Measurements from ENCODE around the gene POLG2.

POLG2 gene

GRCh38 chr17:64496786-64497564, at the start of gene POLG2:
POLG2 (minus strand) TSS chr17:64497054; CDS start chr17:64496968, 86 bp downstream.
- peaks cover 89% of the 10 kb centered on the region for H3K4me1 Mint-ChIP-seq
- H3K4me3 Mint-ChIP-seq, result peak within 1 kb of the TSS; percentile 99
- peak within 1 kb of the TSS; percentile 98 for H3K27ac Mint-ChIP-seq
- peaks cover 38% of the 10 kb centered on the region for H3K36me3 Mint-ChIP-seq
- H3K27me3 Mint-ChIP-seq, result no peaks in the 10 kb centered on the region
- H3K9me3 Mint-ChIP-seq, result no peaks in the 10 kb centered on the region

GRCh38 chr17:64544742-64545141, 47.9 kb upstream of the POLG2 start:
- no peaks in the 10 kb centered on the region for H3K27me3 Mint-ChIP-seq
- no peak overlapping the region for H3K27ac Mint-ChIP-seq
- H3K4me3 Mint-ChIP-seq, result no peak overlapping the region
- no peaks in the 10 kb centered on the region for H3K9me3 Mint-ChIP-seq
- H3K36me3 Mint-ChIP-seq, result peaks cover 6% of the 10 kb centered on the region
- no peaks in the 10 kb centered on the region for H3K4me1 Mint-ChIP-seq

- H3K36me3 Mint-ChIP-seq, result peaks cover 9% of the 10 kb centered on the region
- H3K27me3 Mint-ChIP-seq, result no peaks in the 10 kb centered on the region
- no peaks in the 10 kb centered on the region for H3K4me1 Mint-ChIP-seq
- H3K27ac Mint-ChIP-seq, result no peak overlapping the region
- no peak overlapping the region for H3K4me3 Mint-ChIP-seq
- H3K9me3 Mint-ChIP-seq, result no peaks in the 10 kb centered on the region
These were observed 43.4 kb upstream of the POLG2 start for GRCh38 chr17:64540118-64540776.

GRCh38 chr17:64538508-64539130, 41.8 kb upstream of the POLG2 start:
- Mint-ChIP-seq H3K9me3 (no peaks in the 10 kb centered on the region), H3K27me3 (no peaks in the 10 kb centered on the region), H3K36me3 (peaks cover 11% of the 10 kb centered on the region), H3K4me1 (no peaks in the 10 kb centered on the region), H3K4me3 (no peak overlapping the region), H3K27ac (peak overlapping the region; percentile 63)

GRCh38 chr17:64537488-64537887, 40.6 kb upstream of the POLG2 start:
- peak overlapping the region; percentile 71 for H3K27ac Mint-ChIP-seq
- peaks cover 13% of the 10 kb centered on the region for H3K36me3 Mint-ChIP-seq
- no peaks in the 10 kb centered on the region for H3K27me3 Mint-ChIP-seq
- H3K4me3 Mint-ChIP-seq, result no peak overlapping the region
- no peaks in the 10 kb centered on the region for H3K4me1 Mint-ChIP-seq
- no peaks in the 10 kb centered on the region for H3K9me3 Mint-ChIP-seq

GRCh38 chr17:64536913-64537312, 40.1 kb upstream of the POLG2 start:
- Mint-ChIP-seq H3K27ac (peak overlapping the region; percentile 71), H3K36me3 (peaks cover 13% of the 10 kb centered on the region), H3K4me1 (no peaks in the 10 kb centered on the region), H3K9me3 (no peaks in the 10 kb centered on the region), H3K27me3 (no peaks in the 10 kb centered on the region), H3K4me3 (no peak overlapping the region)

GRCh38 chr17:64535357-64535756, 38.5 kb upstream of the POLG2 start:
- H3K4me3 Mint-ChIP-seq, result no peak overlapping the region
- no peaks in the 10 kb centered on the region for H3K27me3 Mint-ChIP-seq
- no peaks in the 10 kb centered on the region for H3K9me3 Mint-ChIP-seq
- H3K4me1 Mint-ChIP-seq, result no peaks in the 10 kb centered on the region
- H3K36me3 Mint-ChIP-seq, result peaks cover 16% of the 10 kb centered on the region
- no peak overlapping the region for H3K27ac Mint-ChIP-seq

- Mint-ChIP-seq H3K4me1 (no peaks in the 10 kb centered on the region), H3K9me3 (no peaks in the 10 kb centered on the region), H3K36me3 (peaks cover 21% of the 10 kb centered on the region), H3K27ac (no peak overlapping the region), H3K27me3 (no peaks in the 10 kb centered on the region), H3K4me3 (no peak overlapping the region)
These were observed 37.3 kb upstream of the POLG2 start for GRCh38 chr17:64534187-64534586.

GRCh38 chr17:64533784-64534183, 36.9 kb upstream of the POLG2 start:
- Mint-ChIP-seq H3K27ac (peak overlapping the region; percentile 2), H3K9me3 (no peaks in the 10 kb centered on the region), H3K36me3 (peaks cover 21% of the 10 kb centered on the region), H3K27me3 (no peaks in the 10 kb centered on the region), H3K4me1 (no peaks in the 10 kb centered on the region), H3K4me3 (no peak overlapping the region)

- Mint-ChIP-seq H3K27ac (no peak overlapping the region), H3K36me3 (peaks cover 24% of the 10 kb centered on the region), H3K9me3 (no peaks in the 10 kb centered on the region), H3K27me3 (no peaks in the 10 kb centered on the region), H3K4me1 (no peaks in the 10 kb centered on the region), H3K4me3 (no peak overlapping the region)
These were observed 35.6 kb upstream of the POLG2 start for GRCh38 chr17:64532409-64532808.

- Mint-ChIP-seq H3K36me3 (peaks cover 22% of the 10 kb centered on the region), H3K4me1 (no peaks in the 10 kb centered on the region), H3K4me3 (no peak overlapping the region), H3K27me3 (no peaks in the 10 kb centered on the region), H3K9me3 (no peaks in the 10 kb centered on the region), H3K27ac (peak overlapping the region; percentile 30)
These were observed 35.1 kb upstream of the POLG2 start for GRCh38 chr17:64531955-64532371.

GRCh38 chr17:64529221-64529620, 32.4 kb upstream of the POLG2 start:
- H3K4me3 Mint-ChIP-seq, result no peak overlapping the region
- no peaks in the 10 kb centered on the region for H3K4me1 Mint-ChIP-seq
- peaks cover 23% of the 10 kb centered on the region for H3K36me3 Mint-ChIP-seq
- H3K27me3 Mint-ChIP-seq, result no peaks in the 10 kb centered on the region
- no peaks in the 10 kb centered on the region for H3K9me3 Mint-ChIP-seq
- H3K27ac Mint-ChIP-seq, result peak overlapping the region; percentile 31

- Mint-ChIP-seq H3K36me3 (peaks cover 26% of the 10 kb centered on the region), H3K9me3 (no peaks in the 10 kb centered on the region), H3K27ac (no peak overlapping the region), H3K4me1 (no peaks in the 10 kb centered on the region), H3K4me3 (no peak overlapping the region), H3K27me3 (no peaks in the 10 kb centered on the region)
These were observed 31.1 kb upstream of the POLG2 start for GRCh38 chr17:64527914-64528313.

GRCh38 chr17:64520359-64520758, 23.5 kb upstream of the POLG2 start:
- Mint-ChIP-seq H3K27me3 (no peaks in the 10 kb centered on the region), H3K4me3 (no peak overlapping the region), H3K27ac (no peak overlapping the region), H3K36me3 (peaks cover 11% of the 10 kb centered on the region), H3K4me1 (peaks cover 12% of the 10 kb centered on the region), H3K9me3 (no peaks in the 10 kb centered on the region)

- Mint-ChIP-seq H3K4me3 (no peak overlapping the region), H3K4me1 (peaks cover 18% of the 10 kb centered on the region), H3K27ac (no peak overlapping the region), H3K36me3 (peaks cover 11% of the 10 kb centered on the region), H3K27me3 (no peaks in the 10 kb centered on the region), H3K9me3 (no peaks in the 10 kb centered on the region)
These were observed 22.7 kb upstream of the POLG2 start for GRCh38 chr17:64519601-64520000.

GRCh38 chr17:64515829-64516228, 19.0 kb upstream of the POLG2 start:
- H3K9me3 Mint-ChIP-seq, result no peaks in the 10 kb centered on the region
- H3K27me3 Mint-ChIP-seq, result no peaks in the 10 kb centered on the region
- H3K4me3 Mint-ChIP-seq, result no peak overlapping the region
- no peak overlapping the region for H3K27ac Mint-ChIP-seq
- peaks cover 41% of the 10 kb centered on the region for H3K4me1 Mint-ChIP-seq
- peaks cover 11% of the 10 kb centered on the region for H3K36me3 Mint-ChIP-seq

Data from activated naive CD4-positive, alpha-beta T cell treated with anti-CD3 and anti-CD28 coated beads, Interleukin-2, amount 50 U/mL, for 24 hours (primary cell).